Activated T-helper 2 cell treated with anti-CD3 and anti-CD28 coated beads, Interferon-gamma antibody, Interleukin-2, Interleukin-4, amounts not matched to agents 10 μg/mL and 5 μg/mL and 100 μg/mL, durations not matched to agents 14 hours and 24 hours and 36 hours (primary cell): ENCODE measurements around the gene SGIP1. TPM values are rescaled to one million over a fixed set of nuclear protein-coding genes. Genes with fewer than 3 reads are reported as not detected.
"Not testable (repeated sequence)": the region's sequence is repeated elsewhere in the genome, so short reads cannot be mapped to it uniquely, and the experiment has no call there.

Experiments used
- DNase-seq: peaks from one replicate; pipeline ENCODE4 v3.0.0; 2021; ENCODE audit warnings: low spot score
- H3K27ac Mint-ChIP-seq: one replicate; pipeline ENCODE4 v1.8.0; 2021; ENCODE audit warnings: mixed read lengths
- H3K27me3 Mint-ChIP-seq: one replicate; pipeline ENCODE4 v1.8.0; 2021; ENCODE audit warnings: low read depth, mixed read lengths
- H3K36me3 Mint-ChIP-seq: one replicate; pipeline ENCODE4 v1.8.0; 2021; ENCODE audit warnings: low read depth, mixed read lengths
- H3K4me1 Mint-ChIP-seq: one replicate; pipeline ENCODE4 v1.8.0; 2021; ENCODE audit warnings: low read depth, mixed read lengths
- H3K4me3 Mint-ChIP-seq: one replicate; pipeline ENCODE4 v1.8.0; 2021; ENCODE audit warnings: low read depth, mild to moderate bottlenecking, moderate library complexity, mixed read lengths
- H3K9me3 Mint-ChIP-seq: one replicate; pipeline ENCODE4 v1.8.0; 2021; ENCODE audit warnings: mixed read lengths
- intact Hi-C: fragments of 100-400 bp; cut with micrococcal nuclease; formaldehyde crosslinking; loops from one replicate; pipeline ENCODE4 v1.15.1; 2023
- total RNA-seq: library from RNA; stranded (reverse); gene quantifications from 2 replicates; pipeline ENCODE4 v1.2.3, GENCODE V29; 2022

SGIP1 gene
- total RNA-seq, 1 donor from 2014 or later = not detected

- DNase-seq, H3K9me3 Mint-ChIP-seq, H3K27ac Mint-ChIP-seq, H3K27me3 Mint-ChIP-seq, H3K4me3 Mint-ChIP-seq, H3K36me3 Mint-ChIP-seq, intact Hi-C loops: not testable (repeated sequence)
- H3K4me1 Mint-ChIP-seq = peaks cover 30% of the 10 kb centered on the region
Measured at GRCh38 chr1:66734531-66734930, 200.6 kb downstream of the SGIP1 start.

- Mint-ChIP-seq H3K27me3 (no peaks in the 10 kb centered on the region), H3K4me3 (no peak overlapping the region), H3K9me3 (no peaks in the 10 kb centered on the region), H3K27ac (no peak overlapping the region), H3K4me1 (peaks cover 17% of the 10 kb centered on the region), H3K36me3 (no peaks in the 10 kb centered on the region)
- intact Hi-C loops = no loop called here
- DNase-seq = no peak
Measured at GRCh38 chr1:66737836-66738235, 203.9 kb downstream of the SGIP1 start.

GRCh38 chr1:66739401-66740157 lies 205.6 kb downstream of the SGIP1 start:
- Mint-ChIP-seq H3K4me1 (peaks cover 8% of the 10 kb centered on the region), H3K27ac (no peak overlapping the region), H3K27me3 (peaks cover 4% of the 10 kb centered on the region), H3K36me3 (no peaks in the 10 kb centered on the region), H3K9me3 (no peaks in the 10 kb centered on the region), H3K4me3 (no peak overlapping the region)
- intact Hi-C loops = no loop called here
- no peak for DNase-seq

- DNase-seq = no peak
- intact Hi-C loops = no loop called here
- H3K27ac Mint-ChIP-seq = no peak overlapping the region
- H3K27me3 Mint-ChIP-seq = peaks cover 44% of the 10 kb centered on the region
- no peaks in the 10 kb centered on the region for H3K36me3 Mint-ChIP-seq
- H3K9me3 Mint-ChIP-seq = no peaks in the 10 kb centered on the region
- H3K4me3 Mint-ChIP-seq = no peak overlapping the region
- no peaks in the 10 kb centered on the region for H3K4me1 Mint-ChIP-seq
Measured at GRCh38 chr1:66745451-66745850, 211.5 kb downstream of the SGIP1 start.

GRCh38 chr1:66747501-66747900 lies 213.5 kb downstream of the SGIP1 start:
- peaks cover 61% of the 10 kb centered on the region for H3K27me3 Mint-ChIP-seq
- H3K4me1 Mint-ChIP-seq = peaks cover 7% of the 10 kb centered on the region
- no peak for DNase-seq

GRCh38 chr1:66750577-66750976 lies 216.6 kb downstream of the SGIP1 start:
- H3K36me3 Mint-ChIP-seq = no peaks in the 10 kb centered on the region
- H3K4me1 Mint-ChIP-seq = peaks cover 12% of the 10 kb centered on the region
- intact Hi-C loops = no loop called here
- no peak overlapping the region for H3K27ac Mint-ChIP-seq
- no peak overlapping the region for H3K4me3 Mint-ChIP-seq
- H3K9me3 Mint-ChIP-seq = no peaks in the 10 kb centered on the region
- no peak for DNase-seq
- peaks cover 77% of the 10 kb centered on the region for H3K27me3 Mint-ChIP-seq

More at GRCh38 chr1:66747501-66747900, 213.5 kb downstream of the SGIP1 start:
- Mint-ChIP-seq H3K36me3 (no peaks in the 10 kb centered on the region), H3K9me3 (no peaks in the 10 kb centered on the region), H3K4me3 (no peak overlapping the region), H3K27ac (no peak overlapping the region)
- intact Hi-C loops = no loop called here

GRCh38 chr1:66751160-66751559 lies 217.2 kb downstream of the SGIP1 start:
- H3K36me3 Mint-ChIP-seq = no peaks in the 10 kb centered on the region
- intact Hi-C loops = no loop called here
- H3K27me3 Mint-ChIP-seq = peaks cover 79% of the 10 kb centered on the region
- H3K27ac Mint-ChIP-seq = no peak overlapping the region
- no peak for DNase-seq
- H3K9me3 Mint-ChIP-seq = no peaks in the 10 kb centered on the region
- no peak overlapping the region for H3K4me3 Mint-ChIP-seq
- H3K4me1 Mint-ChIP-seq = peaks cover 12% of the 10 kb centered on the region

GRCh38 chr1:66752000-66752592 lies 218.1 kb downstream of the SGIP1 start, which contains the start of gene DYNLT5:
Gene DYNLT5, plus strand, starts transcription at chr1:66752459. Its CDS starts 2,200 bp downstream, at chr1:66754659.
- DNase-seq = no peak
- Mint-ChIP-seq H3K36me3 (no peaks in the 10 kb centered on the region), H3K27me3 (peaks cover 76% of the 10 kb centered on the region), H3K27ac (no peak within 1 kb of the TSS), H3K4me1 (peaks cover 12% of the 10 kb centered on the region), H3K9me3 (no peaks in the 10 kb centered on the region), H3K4me3 (peak within 1 kb of the TSS; percentile 40)
- intact Hi-C loops = no loop called here

GRCh38 chr1:66752671-66753371 lies 218.9 kb downstream of the SGIP1 start:
- peak overlapping the region; percentile 40 for H3K4me3 Mint-ChIP-seq
- H3K9me3 Mint-ChIP-seq = no peaks in the 10 kb centered on the region
- no peak overlapping the region for H3K27ac Mint-ChIP-seq
- DNase-seq = no peak
- no peaks in the 10 kb centered on the region for H3K36me3 Mint-ChIP-seq
- H3K27me3 Mint-ChIP-seq = peaks cover 71% of the 10 kb centered on the region
- H3K4me1 Mint-ChIP-seq = peaks cover 12% of the 10 kb centered on the region
- intact Hi-C loops = no loop called here

- H3K9me3 Mint-ChIP-seq = no peaks in the 10 kb centered on the region
- H3K4me1 Mint-ChIP-seq = peaks cover 7% of the 10 kb centered on the region
- no peak for DNase-seq
- H3K36me3 Mint-ChIP-seq = no peaks in the 10 kb centered on the region
- H3K27ac Mint-ChIP-seq = no peak overlapping the region
- peaks cover 33% of the 10 kb centered on the region for H3K27me3 Mint-ChIP-seq
- H3K4me3 Mint-ChIP-seq = no peak overlapping the region
- intact Hi-C loops = no loop called here
Measured at GRCh38 chr1:66757722-66758240, 223.8 kb downstream of the SGIP1 start.

- Mint-ChIP-seq H3K27ac (no peak overlapping the region), H3K27me3 (peaks cover 30% of the 10 kb centered on the region), H3K9me3 (no peaks in the 10 kb centered on the region), H3K36me3 (no peaks in the 10 kb centered on the region), H3K4me3 (no peak overlapping the region), H3K4me1 (peaks cover 4% of the 10 kb centered on the region)
- DNase-seq = no peak
- intact Hi-C loops = no loop called here
Measured at GRCh38 chr1:66758241-66758755, 224.3 kb downstream of the SGIP1 start.

GRCh38 chr1:66760506-66760905 lies 226.6 kb downstream of the SGIP1 start:
- H3K4me3 Mint-ChIP-seq = no peak overlapping the region
- H3K27me3 Mint-ChIP-seq = peaks cover 14% of the 10 kb centered on the region
- DNase-seq = no peak
- no peaks in the 10 kb centered on the region for H3K9me3 Mint-ChIP-seq
- H3K36me3 Mint-ChIP-seq = no peaks in the 10 kb centered on the region
- no peak overlapping the region for H3K27ac Mint-ChIP-seq
- intact Hi-C loops = loop anchor here (10.0 kb wide), 1 partner anchor 64 kb away; no protein-coding TSS in a partner anchor
- peaks cover 4% of the 10 kb centered on the region for H3K4me1 Mint-ChIP-seq
